ENCODE measurements around the gene CEACAM1.
"Not testable (repeated sequence)": the region's sequence is repeated elsewhere in the genome, so short reads cannot be mapped to it uniquely, and the experiment has no call there.

The CEACAM1 gene

DNA sequence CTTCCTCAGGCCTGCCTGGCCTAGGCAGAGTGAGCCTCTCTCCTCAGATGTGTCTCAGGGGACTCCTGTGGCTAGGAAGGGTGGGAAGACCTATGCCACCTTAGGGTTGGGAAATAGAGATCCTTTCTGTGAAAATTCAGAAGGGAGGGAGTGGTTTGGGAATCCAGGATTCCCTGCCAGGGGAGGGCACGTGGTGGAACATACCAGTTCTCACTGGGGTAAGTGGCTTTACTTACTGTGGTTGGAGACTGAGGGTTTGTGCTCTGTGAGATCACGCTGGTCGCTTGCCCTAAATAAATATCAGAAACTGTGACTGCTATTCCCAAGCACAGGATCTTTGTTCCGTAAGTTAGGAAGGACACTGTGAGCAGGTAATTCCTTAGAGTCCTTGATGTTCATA is 16.9 kb downstream of the CEACAM1 start:
- DNase-seq (ENCODE audit: low spot score): no peak

DNA sequence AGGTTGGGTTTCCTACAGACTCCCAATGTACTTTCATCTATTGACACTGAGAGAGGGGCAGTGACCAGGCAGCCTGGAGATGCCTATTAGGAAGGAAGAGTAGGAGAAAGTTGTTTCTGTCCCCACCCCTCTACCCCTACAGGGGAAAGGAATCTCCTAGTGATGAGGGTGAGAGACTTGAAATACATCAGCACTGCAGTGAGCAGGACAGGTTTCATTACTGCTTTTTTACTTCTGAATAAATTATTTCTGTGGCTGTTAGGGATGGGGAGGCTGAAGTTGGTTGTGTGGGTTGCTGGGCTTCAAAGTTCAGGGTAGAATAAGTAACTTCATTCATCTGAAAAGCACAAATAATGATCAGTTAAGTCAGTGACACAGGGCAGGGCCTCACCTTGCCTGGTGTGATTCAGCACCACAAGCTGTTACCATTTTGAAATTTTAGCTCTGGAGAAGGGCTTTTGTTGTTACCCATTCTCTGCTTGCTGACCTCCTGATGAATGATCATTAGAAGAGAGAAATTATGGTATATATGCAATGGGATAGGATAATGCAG is 19.3 kb downstream of the CEACAM1 start:
- DNase-seq (ENCODE audit: low spot score): no peak

DNA sequence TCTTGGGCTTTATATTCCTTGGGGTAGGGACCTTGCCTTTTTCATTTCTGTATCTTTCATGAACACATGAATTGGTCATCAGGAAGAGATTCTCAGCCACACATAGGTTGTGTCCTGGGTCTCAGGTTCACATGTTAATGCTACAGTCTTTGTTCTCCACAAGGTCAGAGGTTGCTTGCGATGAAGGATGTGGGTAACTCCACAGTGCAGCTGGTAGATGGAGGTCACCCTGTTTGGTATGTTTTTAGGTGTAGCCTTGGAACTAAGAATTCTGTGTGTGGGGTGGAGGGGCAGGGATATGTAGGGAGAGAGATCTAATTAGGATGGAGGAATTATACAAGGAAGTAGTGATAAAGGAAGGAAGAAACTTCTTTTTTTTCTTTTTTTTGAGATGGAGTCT is 23.2 kb downstream of the CEACAM1 start:
- no peak for DNase-seq (ENCODE audit: low spot score)

DNA sequence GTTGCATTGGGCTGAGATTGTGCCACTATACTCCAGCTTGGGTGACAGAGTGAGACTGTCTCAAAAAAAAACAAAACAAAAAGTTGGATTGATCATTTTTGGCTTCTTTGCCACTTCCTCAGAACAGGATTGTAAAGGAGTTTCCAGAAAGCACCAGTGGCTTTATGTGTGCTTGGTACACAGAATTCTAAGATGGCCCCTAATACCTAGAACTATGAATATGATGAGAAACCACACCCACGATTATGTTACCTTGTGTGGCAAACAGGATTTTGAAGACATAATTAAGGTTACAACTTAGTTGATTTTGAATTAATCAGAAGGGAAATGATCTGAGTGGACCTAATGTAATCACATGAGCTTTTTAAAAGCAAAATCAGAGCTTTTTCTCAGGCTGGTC is 26.5 kb downstream of the CEACAM1 start:
- no peak for DNase-seq (ENCODE audit: low spot score)

DNA sequence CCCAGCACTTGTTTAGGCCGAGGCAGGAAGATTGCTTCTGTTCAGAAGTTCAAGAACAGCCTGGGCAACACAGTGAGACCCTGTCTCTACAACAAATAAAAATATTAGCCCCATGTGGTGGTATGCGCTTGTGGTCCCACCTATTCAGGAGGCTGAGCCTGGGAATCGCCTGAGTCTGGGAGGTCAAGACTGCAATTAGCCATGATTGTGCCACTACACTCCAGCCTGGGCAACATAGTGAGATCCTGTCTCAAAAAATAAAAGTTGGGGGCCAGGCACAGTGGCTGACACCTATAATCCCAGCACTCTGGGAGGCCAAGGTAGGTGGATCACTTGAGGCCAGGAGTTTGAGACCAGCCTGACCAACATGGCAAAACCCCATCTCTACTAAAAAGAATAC is 27.0 kb downstream of the CEACAM1 start:
- DNase-seq (ENCODE audit: low spot score): not testable (repeated sequence)

DNA sequence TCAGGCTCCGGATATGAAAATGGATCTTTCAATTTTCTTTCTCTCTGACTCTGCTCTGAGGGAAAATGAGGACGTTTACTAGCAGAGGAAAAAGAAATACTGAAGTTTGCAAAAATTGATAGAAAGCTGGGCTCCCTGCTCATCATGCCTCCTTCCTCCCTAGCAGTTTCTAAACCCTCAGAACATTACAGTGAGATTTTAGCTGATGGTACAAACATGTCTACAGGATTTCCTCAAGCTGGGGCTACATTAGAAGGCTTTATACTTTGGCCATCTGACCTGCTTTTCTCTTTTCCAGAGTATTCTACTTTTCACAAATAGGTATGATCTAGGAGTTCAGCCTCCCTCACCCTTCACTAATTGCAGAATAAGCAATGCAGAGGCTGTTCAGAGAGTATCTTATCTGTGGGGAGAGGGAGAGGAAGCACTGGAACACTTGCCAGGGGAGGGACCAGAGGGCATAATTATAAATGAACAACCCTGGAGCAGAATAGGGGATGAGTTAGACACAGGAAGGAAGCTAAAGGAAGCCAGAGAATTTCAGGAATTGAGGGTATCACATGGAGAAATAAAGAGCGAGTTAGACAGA is 30.0 kb downstream of the CEACAM1 start:
- DNase-seq (ENCODE audit: low spot score): no peak

DNA sequence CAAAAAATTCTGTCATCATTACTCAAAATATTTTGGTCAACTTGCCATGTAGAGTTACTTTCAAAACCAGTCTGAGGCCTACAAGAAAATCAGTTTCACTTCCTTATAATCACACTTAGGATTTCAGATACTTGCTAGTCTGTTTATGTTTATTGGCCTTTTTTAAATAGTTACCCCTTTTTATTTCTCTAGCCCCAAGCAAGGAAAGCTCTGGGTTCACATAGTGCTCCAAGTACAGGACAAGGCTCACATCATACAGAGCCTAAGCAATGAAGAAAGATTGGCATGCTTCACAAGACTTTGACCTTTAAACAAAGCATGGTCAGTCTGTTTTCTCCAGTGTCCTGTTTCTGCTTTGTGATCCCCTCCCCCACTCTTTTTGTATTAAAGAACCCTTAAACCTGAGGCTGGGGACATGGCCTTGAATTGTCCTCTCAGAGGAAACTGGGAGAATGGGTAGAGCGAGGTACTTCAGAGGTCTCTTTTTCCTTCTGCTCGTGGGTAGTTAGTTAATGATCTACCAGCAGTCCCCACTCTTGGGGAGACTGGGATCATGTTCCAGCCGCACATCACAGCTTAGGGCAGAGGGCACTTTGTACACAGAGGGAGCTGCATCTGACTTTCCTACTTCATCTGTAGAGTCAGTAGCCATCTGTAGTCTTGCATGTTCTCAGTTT is 30.7 kb downstream of the CEACAM1 start:
- DNase-seq (ENCODE audit: low spot score): no peak

DNA sequence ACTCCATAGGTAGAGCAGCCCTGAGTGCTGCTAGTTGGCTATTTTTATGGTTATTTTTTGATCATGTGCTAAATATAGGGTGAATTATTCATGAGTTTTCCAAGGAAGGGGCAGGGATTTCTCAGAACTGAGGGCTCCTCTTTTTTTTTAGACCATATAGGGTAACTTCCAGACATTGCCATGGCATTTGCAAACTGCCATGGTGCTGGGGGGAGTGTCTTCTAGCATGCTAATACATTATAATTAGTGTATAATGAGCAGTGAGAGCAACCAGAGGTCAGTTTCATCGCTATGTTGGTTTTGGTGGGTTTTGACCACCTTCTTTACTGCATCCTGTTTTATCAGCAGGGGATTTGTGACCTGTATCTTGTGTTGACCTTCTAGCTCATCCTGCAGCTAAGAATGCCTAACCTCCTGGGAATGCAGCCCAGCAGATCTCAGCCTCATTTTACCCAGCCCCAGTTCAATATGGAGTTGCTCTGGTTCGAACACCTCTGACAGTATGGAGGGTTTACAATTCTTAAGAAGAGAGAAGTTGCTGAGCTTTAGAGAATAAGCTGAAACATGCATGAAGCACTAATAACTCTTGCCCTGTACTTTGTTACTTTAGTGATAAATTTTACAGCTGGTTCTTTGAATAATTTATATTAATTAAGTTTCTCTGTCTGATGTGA is 31.7 kb downstream of the CEACAM1 start:
- no peak for DNase-seq (ENCODE audit: low spot score)

DNA sequence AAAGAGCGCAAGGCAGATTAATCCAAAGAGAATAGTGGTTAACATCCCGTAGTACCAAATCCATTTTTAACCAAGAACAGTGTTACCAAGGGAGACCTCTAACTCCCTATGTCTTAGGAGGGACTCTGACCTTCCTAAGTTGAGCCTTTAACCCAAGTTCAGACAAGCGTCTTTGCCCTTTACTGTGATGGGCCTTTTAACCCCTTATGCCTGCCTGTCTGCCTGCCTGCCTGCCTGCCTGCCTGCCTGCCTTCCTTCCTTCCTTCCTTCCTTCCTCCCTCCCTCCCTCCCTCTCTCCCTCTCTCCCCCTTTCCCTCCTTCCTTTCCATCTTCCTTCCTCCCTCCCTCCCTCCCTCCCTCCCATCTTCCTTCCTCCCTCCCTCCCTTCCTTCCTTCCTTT is 32.6 kb downstream of the CEACAM1 start:
- no peak for DNase-seq (ENCODE audit: low spot score)

DNA sequence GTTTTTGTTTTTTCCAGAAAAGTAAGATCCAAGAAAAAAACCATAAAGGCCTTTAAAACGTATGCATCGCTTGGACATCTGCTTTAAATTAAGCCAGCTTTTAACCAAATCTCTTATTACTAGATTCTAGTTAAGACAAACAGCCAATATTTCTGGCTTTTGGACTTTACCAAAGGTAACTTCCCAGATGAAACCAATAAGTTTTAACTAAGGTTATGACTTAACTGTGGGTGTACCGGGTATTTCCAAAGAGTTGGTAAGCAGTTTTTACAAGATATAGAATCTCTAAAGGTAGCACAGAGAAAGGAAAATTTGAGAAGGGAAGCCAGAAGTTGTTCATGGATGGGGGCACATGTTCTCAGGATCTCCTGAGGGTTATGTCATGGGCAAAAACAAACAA is 34.0 kb downstream of the CEACAM1 start:
- no peak for DNase-seq (ENCODE audit: low spot score)

DNA sequence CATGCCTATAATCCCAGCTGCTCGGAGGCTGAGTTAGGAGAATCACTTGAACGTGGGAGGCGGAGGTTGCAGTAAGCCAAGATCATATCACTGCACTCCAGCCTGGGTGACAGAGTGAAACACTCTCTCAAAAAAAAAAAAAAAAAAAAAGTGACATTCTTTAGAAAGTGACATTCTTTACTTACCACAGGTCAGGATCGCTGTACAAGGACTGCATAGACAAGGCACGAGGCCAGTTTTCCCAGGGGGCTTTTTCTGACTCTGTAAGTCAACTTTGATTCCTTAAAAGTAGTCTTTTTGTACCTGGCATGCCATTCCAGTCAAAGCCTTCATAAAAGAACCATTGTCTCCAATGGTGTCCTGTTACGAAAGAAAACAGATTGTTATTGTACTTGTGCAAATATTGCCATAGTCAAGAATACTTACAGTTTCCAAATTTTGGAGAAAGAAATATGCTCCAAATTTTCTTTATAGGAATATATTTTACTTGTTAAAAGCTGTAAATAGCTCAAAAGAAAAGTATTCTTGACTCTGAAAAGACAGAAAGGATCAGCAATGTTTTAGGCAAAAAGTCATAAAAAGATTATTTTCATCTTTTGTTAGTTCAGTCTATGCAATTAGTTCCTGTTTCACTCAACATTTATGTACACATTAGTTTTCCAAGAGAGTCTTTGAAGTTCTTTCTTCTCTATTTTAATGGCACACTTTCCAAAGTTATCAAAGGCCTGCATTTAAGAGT is 39.3 kb downstream of the CEACAM1 start:
- DNase-seq (ENCODE audit: low spot score): no peak

DNA sequence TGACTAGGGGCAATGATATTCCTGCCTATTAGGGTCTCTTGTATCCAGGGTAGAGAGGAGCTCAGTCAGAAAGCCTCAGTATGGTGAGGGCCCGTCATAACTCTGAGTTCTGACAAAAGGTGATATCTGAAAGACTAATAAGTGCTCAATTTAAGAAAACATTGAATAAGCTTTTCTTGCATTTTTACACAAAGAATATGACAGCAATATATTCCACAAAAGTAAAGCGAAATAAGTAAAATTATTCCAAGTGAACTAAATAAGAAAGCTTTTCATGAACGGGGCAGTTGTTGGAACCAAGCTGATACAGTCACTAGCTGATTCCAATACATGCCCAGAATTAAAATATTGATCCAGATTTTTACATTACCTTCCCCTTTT is 40.5 kb downstream of the CEACAM1 start:
- DNase-seq (ENCODE audit: low spot score): no peak

DNA sequence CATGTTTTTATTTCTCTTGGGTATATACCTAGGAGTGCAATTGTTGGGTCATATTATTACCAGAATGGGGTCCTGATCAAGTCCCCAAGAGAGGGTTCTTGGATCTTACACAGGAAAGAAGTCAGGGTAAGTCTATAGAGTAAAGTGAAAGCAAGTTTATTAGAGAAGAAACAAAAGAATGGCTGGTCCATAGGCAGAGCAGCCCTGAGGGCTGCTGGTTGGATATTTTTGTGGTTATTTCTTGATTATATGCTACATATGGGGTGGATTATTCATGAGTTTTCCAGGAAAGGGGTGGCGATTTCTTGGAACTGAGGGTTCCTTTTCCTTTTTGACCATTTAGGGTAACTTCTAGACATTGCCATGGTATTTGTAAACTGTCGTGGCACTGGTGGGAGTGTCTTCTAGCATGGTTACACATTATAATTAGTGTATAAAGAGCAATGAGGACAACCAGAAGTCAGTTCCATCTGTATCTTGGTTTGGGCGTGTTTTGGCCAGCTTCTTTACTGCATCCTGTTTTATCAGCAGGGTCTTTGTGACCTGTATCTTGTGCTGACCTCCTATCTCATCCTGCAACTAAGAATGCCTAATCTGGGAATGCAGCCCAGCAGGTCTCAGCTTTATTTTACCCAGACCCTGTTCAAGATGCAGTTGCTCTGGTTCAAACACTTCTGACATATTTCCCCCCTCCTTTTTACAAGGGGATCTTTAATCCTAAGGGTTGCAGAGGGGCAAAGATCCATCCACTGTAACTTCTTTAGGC is 41.1 kb downstream of the CEACAM1 start:
- no peak for DNase-seq (ENCODE audit: low spot score)

DNA sequence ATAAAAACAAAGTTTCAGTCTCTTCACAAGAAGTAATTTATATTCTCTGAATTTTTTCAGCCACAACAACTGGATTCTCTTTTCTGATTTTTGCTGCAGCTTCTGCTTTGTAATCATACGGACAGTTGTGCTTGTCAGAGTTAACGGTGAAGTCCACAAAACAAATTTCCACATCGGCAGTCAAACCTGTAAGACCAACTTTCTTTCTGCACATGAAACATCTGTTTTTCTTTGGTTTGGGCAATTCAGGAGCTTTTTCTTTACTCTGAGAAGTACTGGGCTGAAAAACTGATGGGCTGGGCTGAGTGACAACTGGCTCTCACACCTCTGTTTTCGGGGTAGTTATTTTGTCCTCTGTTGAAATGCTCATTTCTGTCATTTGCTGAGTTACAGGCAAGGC is 43.2 kb downstream of the CEACAM1 start:
- not testable (repeated sequence) for DNase-seq (ENCODE audit: low spot score)

DNA sequence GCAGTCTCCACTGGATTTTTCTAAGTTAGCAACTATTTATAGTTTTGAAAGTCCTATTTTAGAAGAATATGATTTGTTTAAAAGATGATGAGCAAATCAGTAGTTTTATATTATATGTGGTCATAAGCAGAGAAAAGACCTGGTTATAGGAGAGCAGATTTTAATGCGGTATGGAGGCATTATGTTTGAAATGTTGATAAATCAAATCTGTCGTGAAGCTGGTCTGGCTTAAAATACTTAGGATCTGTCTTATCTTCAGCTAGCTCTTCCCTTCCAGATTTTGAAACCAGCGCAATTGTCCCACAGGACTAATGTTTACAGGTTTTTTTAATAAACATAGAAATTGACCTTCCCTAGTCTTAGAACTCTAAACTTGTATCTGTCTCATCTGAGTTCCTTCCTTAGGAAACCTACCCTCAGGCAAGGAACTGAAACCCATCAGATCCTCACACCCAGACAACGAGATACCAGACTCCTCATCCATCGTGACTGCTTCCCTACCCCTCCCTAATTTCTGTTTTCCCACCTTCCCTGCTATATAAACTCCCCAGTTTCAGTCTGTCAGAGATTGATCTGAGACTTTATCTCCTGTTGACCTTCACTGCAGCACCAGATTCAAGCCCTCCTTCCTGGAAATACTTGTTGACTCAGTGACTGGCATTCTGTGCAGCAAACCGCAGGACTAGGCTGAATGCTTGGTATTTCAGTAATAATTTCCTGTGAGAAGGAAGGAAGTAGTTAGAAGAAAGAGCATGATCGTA is 47.8 kb downstream of the CEACAM1 start:
- peak; percentile 27 for DNase-seq (ENCODE audit: low spot score)

DNA sequence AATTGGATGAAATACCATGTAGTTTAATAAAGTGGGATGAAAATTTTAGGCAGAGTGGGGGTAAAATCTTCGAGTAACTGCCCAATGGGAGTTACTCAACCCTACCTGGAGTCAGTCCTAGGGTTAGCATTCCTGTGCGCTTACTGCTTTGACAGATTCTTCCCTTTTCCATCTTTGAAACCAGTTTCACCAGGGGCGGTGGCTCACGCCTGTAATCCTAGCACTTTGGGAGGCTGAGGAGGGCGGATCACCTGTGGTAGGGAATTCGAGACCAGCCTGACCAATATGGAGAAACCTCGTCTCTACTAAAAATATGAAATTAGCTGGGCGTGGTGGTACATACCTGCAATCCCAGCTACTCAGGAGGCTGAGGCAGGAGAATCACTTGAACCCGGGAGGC is 48.5 kb downstream of the CEACAM1 start:
- no peak for DNase-seq (ENCODE audit: low spot score)

DNA sequence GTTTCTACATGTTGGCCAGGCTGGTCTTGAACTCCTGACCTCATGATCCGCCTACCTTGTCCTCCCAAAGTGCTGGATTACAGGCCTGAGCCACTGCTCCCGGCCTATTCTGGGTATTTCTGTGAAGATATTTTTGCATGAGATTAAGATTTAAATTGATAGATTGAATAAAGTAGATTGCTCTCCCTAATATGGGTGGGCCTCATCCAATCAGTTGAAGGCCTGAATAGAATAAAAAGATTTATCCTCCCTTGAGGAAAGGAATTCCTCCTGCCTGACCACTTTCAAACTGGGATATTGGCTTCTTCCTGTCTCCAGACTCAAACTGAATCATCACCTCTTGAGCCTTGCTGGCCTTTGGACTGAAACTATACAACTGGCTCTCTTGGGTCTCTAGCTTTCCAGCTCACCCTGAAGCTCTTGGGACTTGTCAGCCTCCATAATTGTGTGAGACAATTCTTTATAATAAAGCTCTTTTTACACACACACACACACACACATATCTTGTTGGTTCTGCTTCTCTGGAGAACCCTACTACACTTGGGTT is 49.4 kb downstream of the CEACAM1 start:
- no peak for DNase-seq (ENCODE audit: low spot score)

DNA sequence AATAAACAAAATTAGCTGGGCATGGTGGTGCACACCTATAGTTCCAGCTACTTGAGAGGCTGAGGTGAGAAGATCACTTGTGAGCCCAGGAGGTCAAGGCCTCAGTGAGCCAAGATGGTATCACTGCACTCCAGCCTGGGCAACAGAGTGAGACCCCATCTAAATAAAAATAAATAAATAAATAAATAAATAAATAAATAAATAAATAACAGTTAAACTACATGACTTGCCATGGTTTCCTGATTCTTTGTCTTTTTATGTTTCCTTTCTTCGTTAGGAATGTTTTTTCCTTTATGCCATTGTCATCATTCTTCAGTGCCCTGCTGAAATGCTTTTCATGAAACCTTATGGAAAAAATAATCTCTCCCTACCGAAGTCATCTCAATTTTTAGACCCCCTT is 50.3 kb downstream of the CEACAM1 start:
- no peak for DNase-seq (ENCODE audit: low spot score)

DNA sequence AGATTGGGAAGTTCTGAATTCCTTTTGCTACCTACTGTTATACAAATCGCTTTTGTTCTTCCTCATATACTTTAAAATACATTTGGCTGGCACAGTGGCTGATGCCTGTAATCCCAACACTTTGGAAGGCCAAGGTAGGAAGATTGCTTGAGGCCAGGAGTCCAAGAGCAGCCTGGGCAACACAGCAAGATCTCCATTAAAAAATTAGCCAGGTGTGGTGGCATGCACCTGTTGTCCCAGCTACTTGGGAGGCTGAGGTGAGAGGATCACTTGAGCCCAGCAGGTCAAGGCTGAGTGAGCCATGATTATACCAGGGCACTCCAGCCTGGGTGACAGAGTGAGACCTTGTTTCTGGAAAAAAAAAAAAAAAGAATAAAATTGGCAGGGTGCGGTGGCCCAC is 51.2 kb downstream of the CEACAM1 start:
- DNase-seq (ENCODE audit: low spot score): no peak

DNA sequence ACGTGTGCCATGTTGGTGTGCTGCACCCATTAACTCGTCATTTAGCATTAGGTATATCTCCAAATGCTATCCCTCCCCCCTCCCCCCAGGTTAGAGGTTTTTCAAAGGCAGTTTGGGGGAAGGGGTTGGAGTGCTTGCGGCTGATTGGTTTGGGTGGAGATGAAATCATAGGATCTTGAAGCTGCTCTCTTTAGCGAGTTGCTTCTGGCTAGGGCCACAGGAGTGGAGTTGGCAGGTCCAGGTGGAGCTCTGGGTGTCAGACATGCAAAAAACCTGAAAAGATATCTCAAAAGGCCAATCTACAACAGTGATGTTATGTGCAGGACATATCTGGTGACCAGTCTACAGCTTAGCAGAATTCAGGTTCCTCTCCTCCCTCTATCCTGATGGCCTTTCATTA is 52.9 kb downstream of the CEACAM1 start:
- DNase-seq (ENCODE audit: low spot score): no peak

DNA sequence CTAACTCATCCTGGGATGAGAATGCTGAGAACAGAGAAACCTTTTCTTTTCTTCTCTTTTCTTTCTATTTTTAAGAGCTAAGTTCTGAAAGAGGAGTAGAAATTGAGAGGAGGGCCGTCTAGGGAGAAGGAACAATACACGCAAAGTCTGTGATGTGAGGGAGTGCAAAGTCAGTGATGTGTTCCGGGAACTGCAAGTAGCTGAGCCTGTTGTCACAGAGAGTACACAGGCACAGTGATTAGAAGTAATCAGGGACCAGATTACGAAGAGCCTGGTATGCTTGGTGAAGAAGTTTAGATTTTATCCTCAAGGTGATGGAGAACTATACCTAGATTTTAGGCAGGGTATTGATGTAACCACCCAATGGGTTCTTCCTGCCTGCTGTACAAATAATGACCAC is 53.5 kb downstream of the CEACAM1 start:
- DNase-seq (ENCODE audit: low spot score): no peak

All from CD4-positive, alpha-beta T cell treated with Interleukin-6 at 100 ng/mL for 8 hours (primary cell).